GM18517 (cell line): ENCODE results near the gene BACH2.
"Not testable (repeated sequence)": the region's sequence is repeated elsewhere in the genome, so short reads cannot be mapped to it uniquely, and the experiment has no call there.

Experiments used
- ATAC-seq: cut with Tn5 transposase; IDR thresholded peaks from one replicate; pipeline ENCODE4 v1.9.1; 2021; ENCODE audit warnings: mild to moderate bottlenecking, moderate library complexity; ENCODE audit not compliant: unreplicated experiment

The BACH2 gene

GRCh38 chr6:90216072-90216977 lies 80.3 kb downstream of the BACH2 start:
- no peak for ATAC-seq

DNA sequence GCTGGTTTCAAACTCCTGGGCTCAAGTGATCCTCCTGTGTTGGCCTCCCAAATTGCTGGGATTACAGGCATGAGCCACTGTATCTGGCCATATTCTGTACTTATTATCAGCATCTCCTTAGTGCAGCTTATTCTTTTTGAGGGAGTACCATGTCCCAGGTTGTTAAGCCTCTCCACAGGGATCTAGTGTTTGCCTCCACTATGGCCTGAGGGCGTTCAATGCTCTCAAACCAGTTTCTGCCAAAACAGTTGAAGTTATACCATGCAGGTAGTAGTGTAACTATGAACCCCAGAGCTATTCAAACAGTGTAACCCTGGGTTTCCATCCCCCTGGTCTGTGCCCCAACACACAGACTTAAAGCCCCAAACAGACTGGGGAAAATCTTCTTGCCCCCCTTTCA lies 81.7 kb downstream of the BACH2 start:
- ATAC-seq, result no peak

GRCh38 chr6:90214461-90214860 lies 82.2 kb downstream of the BACH2 start:
- ATAC-seq, result no peak

DNA sequence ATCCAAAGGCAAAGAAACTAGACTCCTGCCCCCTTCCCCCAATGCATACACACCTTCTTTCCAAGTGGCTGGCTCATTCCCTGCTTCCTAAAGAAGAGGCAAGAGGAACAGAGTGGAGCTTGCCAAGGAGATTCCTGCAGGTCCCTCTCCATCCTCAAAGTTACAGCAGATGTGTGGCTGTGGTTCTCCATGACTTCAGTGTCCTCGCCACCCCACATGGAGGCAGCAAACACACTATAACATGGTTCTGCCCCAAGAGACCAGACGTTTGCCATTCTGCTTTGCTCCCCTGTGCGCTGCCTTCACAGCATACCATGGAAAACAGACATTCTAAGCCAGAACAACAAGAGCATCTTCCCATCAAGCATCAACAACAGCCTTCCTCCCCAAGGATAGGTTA lies 84.4 kb downstream of the BACH2 start:
- ATAC-seq, result no peak

DNA sequence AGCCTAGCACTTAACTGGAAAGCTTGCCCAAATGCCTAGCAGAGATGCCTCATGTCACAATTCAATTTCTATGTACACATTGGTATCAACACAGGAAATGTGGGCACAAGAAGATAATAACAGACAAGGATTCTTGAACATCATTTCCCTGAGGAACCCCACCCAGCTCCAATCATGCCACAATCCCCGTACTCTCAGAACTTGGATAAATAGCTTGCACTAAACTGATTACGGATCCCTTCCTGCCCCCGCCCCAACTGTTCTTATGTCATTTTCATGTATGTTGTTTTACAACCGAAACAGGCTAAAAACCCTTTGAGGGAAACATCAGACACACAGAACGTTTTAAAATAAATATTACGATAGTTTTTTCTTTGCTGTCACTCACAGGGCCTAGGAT lies 87.1 kb downstream of the BACH2 start:
- no peak for ATAC-seq

- not testable (repeated sequence) for ATAC-seq
These were observed 88.0 kb downstream of the BACH2 start for GRCh38 chr6:90208690-90209089.

DNA sequence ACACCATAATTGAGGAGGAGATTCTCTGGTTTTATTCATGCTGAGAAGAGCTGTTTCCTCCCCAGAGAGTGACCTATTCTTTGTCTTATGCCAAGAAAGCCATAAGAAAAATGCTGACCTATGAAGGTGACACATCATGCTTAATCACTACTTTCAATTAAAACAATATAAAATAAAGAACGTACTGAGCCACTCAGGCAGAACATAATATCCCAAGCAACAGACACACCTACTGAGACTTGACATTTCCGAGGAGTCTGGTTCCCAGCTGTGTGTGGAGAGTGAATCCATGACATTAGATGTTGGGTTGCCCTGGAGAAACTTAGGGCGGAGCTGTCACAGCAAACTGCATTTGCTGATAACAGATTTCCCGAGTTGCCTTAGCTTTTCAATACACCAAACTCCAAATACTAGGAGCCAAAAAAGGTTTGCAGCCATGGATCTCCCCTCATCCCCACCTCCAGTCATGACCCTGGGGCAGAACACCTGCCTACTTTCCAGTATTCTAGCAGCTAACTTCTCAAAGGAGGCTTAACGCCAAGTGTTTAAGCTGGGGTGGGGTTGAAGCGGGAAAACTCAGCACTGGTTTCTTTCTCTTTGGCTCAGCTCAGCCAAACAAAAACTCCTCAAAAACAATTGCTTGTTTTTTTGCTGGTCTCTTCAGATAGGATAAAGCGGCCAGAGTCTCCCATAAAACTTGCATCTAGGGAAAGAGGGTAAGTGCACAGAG lies 92.2 kb downstream of the BACH2 start:
- ATAC-seq, result no peak

GRCh38 chr6:90203672-90204071 lies 93.0 kb downstream of the BACH2 start:
- ATAC-seq, result no peak

GRCh38 chr6:90202156-90202555 lies 94.5 kb downstream of the BACH2 start:
- no peak for ATAC-seq

GRCh38 chr6:90199900-90200299 lies 96.7 kb downstream of the BACH2 start:
- ATAC-seq, result no peak

DNA sequence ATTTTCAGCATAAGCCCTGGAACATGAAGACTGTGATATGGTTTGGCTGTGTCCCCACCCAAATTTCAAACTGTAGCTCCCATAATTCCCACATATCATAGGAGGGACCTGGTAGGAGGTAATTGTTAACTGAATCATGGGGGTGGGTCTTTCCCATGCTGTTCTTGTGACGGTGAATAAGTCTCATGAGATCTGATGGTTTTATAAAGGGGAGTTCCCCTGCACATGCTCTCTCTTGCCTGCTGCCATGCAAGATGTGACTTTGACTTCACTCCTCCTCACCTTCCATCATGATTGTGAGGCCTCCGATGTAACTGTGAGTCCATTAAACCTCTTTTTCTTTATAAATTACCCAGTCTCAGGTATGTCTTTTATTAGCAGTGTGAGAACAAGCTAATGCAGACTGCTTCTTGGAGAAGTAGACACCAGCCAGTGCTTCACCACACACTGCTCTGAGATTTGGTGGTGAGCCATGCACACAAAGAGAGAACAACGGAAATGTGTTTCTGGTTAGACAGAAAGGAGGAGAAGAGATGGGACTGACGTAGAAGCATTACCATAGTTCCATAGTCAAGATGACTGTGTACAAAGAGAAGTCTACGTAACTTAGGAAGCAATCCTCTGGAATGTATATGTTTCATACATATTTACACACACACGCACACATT lies 97.8 kb downstream of the BACH2 start:
- no peak for ATAC-seq

- no peak for ATAC-seq
These were observed 98.7 kb downstream of the BACH2 start for GRCh38 chr6:90197854-90198496.

GRCh38 chr6:90195094-90195829 lies 101.4 kb downstream of the BACH2 start:
- ATAC-seq, result no peak

DNA sequence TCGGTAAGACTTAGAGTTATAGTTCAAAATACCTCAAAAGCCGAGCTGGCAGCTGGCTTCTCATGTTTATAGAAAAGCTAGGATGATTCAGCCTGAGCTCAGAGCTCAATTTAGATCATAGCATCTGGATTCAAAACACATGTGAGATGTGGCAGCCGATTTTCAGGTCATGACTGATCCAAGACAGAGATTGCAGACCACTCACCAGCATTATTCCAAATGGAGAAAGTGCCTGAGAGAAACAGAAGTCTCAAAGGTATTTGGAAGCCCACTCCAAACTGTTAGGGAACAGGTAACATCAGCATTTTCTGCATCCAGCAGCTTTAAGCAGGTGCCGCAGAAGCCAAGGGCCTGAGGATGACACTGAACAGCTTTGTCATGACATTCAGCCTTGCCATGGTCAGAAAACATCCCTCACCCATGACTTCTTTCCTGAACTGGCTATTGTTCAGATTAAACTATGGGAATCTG lies 102.2 kb downstream of the BACH2 start:
- ATAC-seq, result no peak

DNA sequence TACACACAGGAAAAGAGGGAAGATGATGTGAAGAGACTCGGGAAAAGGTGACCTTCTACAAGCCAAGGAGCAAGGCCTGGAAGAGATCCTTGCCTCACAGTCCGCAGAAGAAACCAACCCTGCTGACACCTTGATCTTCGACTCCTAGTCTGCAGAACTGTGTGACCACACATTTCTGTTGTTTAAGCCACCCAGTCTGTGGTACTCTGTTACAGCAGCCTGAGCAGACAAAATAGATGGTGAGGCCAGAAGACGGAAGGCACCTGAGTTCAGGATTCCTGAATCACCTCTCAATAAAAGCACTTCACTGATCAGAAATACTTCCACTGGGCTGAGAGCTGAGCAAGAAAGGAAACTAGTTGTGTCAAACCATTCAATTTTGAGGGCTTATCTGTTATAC lies 103.3 kb downstream of the BACH2 start:
- ATAC-seq, result no peak

DNA sequence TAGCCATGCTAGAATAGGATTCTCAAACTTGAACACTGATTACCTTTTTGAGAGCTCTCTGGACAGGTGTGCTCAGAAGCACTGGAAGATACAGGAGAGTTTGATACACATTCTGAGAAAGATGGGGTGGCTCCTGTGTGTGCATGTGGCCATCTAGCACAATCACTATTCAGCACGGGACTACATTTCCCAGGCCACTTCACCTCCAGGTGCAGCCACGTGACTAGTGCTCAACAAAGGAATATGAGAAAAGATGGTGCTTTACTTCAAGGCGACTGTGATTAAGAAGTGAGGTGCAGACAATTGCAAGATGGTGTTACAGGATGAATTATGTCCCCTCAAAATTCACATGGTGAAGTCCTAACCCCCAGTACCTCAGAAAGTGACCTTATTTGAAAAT lies 103.8 kb downstream of the BACH2 start:
- ATAC-seq, result no peak

DNA sequence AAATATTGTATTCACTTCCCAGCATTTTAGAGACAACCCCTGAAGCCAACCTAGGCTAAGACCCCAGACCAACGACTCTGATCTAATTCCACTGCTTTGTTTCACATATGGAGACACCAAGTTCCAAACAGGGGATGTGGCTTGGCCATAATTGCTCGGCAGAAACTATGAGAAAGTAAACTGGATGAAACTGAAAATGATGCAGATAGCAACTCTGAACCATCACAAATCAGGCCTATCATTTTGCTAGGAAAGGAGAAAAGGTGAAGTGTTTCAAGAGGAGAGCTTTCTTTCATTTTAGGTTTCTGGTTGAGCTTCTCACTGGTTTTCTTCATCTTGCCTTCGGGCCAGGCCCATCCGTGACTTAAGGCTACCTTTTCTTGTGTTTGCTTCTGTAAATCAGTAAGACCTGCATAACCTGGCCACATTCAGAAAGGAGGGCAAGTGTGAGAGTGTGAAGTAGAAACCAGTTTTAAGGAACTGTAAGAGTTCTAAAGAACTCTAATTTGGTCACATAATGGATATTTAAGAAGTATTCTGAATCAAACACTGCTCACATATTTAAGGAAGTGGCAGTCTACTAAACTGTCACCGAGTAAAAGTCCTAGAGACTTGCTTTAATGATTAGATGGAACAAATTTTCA lies 105.8 kb downstream of the BACH2 start:
- no peak for ATAC-seq

DNA sequence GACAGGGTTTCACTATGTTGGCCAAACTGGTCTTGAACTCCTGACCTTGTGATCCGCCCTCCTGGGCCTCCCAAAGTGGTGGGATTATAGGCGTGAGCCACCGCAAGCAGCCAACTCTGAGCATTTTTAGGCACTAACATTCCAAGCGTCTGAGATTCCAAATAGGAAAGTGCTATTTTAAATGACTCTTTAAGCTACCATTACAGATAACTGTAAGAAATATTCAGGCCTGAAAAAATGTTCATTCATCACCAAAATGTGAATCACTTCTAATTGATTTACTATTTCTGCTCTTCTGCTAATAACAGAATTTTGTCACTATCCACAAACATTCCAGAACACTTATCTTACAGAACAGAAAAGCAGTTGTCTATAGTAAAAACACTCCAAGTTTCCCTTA lies 106.5 kb downstream of the BACH2 start:
- no peak for ATAC-seq

DNA sequence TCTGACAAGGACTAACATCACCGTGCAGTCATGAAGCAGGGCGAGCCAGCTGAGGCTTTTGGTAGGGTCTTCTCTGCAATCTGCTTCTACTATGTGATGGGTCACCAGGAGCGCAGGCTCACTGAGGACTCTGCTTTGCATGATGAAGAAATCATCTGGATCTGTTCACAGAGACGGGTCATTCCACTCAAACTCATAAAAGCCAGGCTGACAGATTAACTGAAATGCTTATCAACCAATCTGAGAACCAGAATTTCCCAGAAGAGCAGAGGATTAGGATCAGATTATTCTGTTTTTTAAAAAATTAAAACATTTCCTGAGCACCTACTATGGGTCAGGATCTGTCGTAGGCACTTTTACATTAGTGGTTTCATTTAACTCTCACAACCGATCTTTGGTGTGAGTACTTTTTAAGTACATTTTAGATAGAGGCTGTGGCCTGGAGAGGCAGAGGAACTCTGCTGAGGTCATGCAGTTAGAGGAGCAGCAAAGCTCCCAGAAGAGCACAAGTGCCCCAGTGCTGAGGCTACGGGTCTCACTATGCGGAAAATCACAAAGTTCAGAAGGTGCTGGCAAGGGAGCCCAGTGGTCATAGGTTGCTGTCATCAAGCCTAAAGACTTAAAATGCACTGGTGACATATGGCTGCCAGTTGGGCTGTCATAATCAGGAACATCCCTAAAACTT lies 109.1 kb downstream of the BACH2 start:
- ATAC-seq, result no peak
